HepG2 (cell line): ENCODE data around the gene SNED1. TPM values are rescaled to one million over a fixed set of nuclear protein-coding genes. Genes with fewer than 3 reads are reported as not detected.

Experiments
- ATAC-seq: fragments of 200-7000 bp; cut with Tn5 transposase; 3 replicates; pipeline ENCODE4 v1.9.1; 2020; ENCODE audit warnings: mild to moderate bottlenecking, moderate library complexity
- BruUV-seq: library from RNA; stranded (reverse); fragments of 400-500 nt; replicated peaks from 2 replicates; lab custom pipeline; 2021; lab: Mats Ljungman, UMichigan
- CTCF ChIA-PET: fragments of 300-600 bp; formaldehyde crosslinking; extraction: SDS; loops from one replicate; lab custom pipeline; 2021; ENCODE audit warnings: low total read pairs, inconsistent platforms, low intra/inter-chr PET ratio; lab: Yijun Ruan, JAX
- POLR2A ChIA-PET: fragments of 350-600 bp; sonication (Branson Sonifier 250); formaldehyde crosslinking; loops from one replicate; lab custom pipeline; 2020; ENCODE audit warnings: antibody characterized with exemption, inconsistent platforms; lab: Yijun Ruan, JAX
- DNase-seq: peaks from one replicate; pipeline ENCODE4 v3.0.0-alpha.2; 2015; ENCODE audit warnings: low spot score
- FAIRE-seq: peaks from 3 replicates; lab custom pipeline; 2011; peaks lifted over from hg19 to GRCh38; lab: Jason Lieb, UNC
- H2AFZ ChIP-seq: one replicate; pipeline ENCODE4 v1.6.1; 2011; ENCODE audit warnings: low read length, inconsistent platforms
- H3K27ac ChIP-seq: fragments of 300-600 bp; 3 replicates; pipeline ENCODE4 v1.8.0; 2011; ENCODE audit warnings: mixed run types, mild to moderate bottlenecking, mixed read lengths, low read length, inconsistent platforms; ENCODE audit not compliant: insufficient read depth; ENCODE audit errors: extremely low read length
- H3K27me3 ChIP-seq, 2 experiments: fragments of 200-600 bp in 1 of 2; 2 replicates in 1 of 2; 3 replicates in 1 of 2; pipeline versions ENCODE4 v1.6.0 to v1.8.0; 2011; ENCODE audit warnings: low read length in 2 of 2, mild to moderate bottlenecking in 2 of 2, moderate library complexity in 2 of 2, inconsistent platforms in 1 of 2; ENCODE audit not compliant: insufficient read depth in 2 of 2, control insufficient read depth in 1 of 2
- H3K36me3 ChIP-seq, 2 experiments: fragments of 200-600 bp in 1 of 2; replicated peaks in 1 of 2; 2 replicates in 1 of 2; 3 replicates in 1 of 2; pipeline versions ENCODE4 v1.5.1 to v1.8.0; 2011; ENCODE audit warnings: low read length in 2 of 2, inconsistent platforms in 1 of 2; ENCODE audit not compliant: insufficient read depth in 2 of 2, control insufficient read depth in 1 of 2
- H3K4me1 ChIP-seq: 2 replicates; pipeline ENCODE4 v1.5.1; 2012; ENCODE audit warnings: low read length, inconsistent platforms; ENCODE audit not compliant: insufficient read depth
- H3K4me2 ChIP-seq: 2 replicates; pipeline ENCODE4 v1.6.0; 2011; ENCODE audit warnings: low read depth, low read length, inconsistent platforms
- H3K4me3 ChIP-seq, 3 experiments: fragments of 200-600 bp in 1 of 3; sonication (generic), shearing (Covaris generic) in 1 of 3; replicated peaks in 1 of 3; 2 replicates each; pipeline ENCODE4 v1.5.1; 2011 to 2016; ENCODE audit warnings: low read length in 3 of 3, inconsistent platforms in 2 of 3, low read depth in 2 of 3, mild to moderate bottlenecking in 2 of 3, control low read depth in 1 of 3, mixed read lengths in 1 of 3; ENCODE audit not compliant: insufficient read depth in 1 of 3
- H3K79me2 ChIP-seq: one replicate; pipeline ENCODE4 v1.6.1; 2011; ENCODE audit warnings: low read length, inconsistent platforms; ENCODE audit not compliant: insufficient read depth
- H3K9ac ChIP-seq: 2 replicates; pipeline ENCODE4 v1.6.0; 2011; ENCODE audit warnings: mild to moderate bottlenecking, low read depth, low read length, inconsistent platforms; ENCODE audit not compliant: insufficient read depth
- H3K9me3 ChIP-seq: 2 replicates; pipeline ENCODE4 v1.5.1; 2012; ENCODE audit warnings: mild to moderate bottlenecking, low read length
- H4K20me1 ChIP-seq: 2 replicates; pipeline ENCODE4 v1.6.0; 2011; ENCODE audit warnings: inconsistent platforms, mild to moderate bottlenecking, low read length, moderate library complexity; ENCODE audit not compliant: insufficient read depth
- ATM ChIP-seq: fragments of 450-650 bp; IDR thresholded peaks from 2 replicates; pipeline ENCODE4 v1.7.1; 2017; ENCODE audit warnings: mild to moderate bottlenecking, borderline replicate concordance
- CHD4 ChIP-seq: fragments of 200-600 bp; sonication (generic); IDR thresholded peaks from 2 replicates; pipeline ENCODE4 v1.7.0; 2017; ENCODE audit warnings: mild to moderate bottlenecking, low read length, borderline replicate concordance
- FOXA3 ChIP-seq: IDR thresholded peaks from 2 replicates; pipeline ENCODE4 v1.6.1; 2016; ENCODE audit warnings: missing genetic modification reagents, missing compliant biosample characterization
- HOXA9 ChIP-seq: sonication (generic); formaldehyde crosslinking; IDR thresholded peaks from 2 replicates; pipeline ENCODE4 v1.8.1; 2022; ENCODE audit warnings: missing genetic modification reagents, mild to moderate bottlenecking, moderate library complexity, borderline replicate concordance
- JARID2 ChIP-seq: sonication (generic); formaldehyde crosslinking; IDR thresholded peaks from 2 replicates; pipeline ENCODE4 v1.8.1; 2023; ENCODE audit warnings: missing genetic modification reagents, inconsistent platforms; ENCODE audit not compliant: insufficient replicate concordance
- NFE2L1 ChIP-seq: sonication (generic); formaldehyde crosslinking; IDR thresholded peaks from 2 replicates; pipeline ENCODE4 v1.4.0; 2020; ENCODE audit warnings: missing genetic modification reagents, mild to moderate bottlenecking, borderline replicate concordance
- ZC3H4 ChIP-seq: sonication (generic); formaldehyde crosslinking; IDR thresholded peaks from 2 replicates; pipeline ENCODE4 v1.4.0; 2020; ENCODE audit warnings: missing genetic modification reagents, borderline replicate concordance
- ZNF34 ChIP-seq: sonication (generic); formaldehyde crosslinking; IDR thresholded peaks from 2 replicates; pipeline ENCODE4 v1.4.0; 2020; ENCODE audit warnings: mild to moderate bottlenecking, missing genetic modification reagents, borderline replicate concordance
- WGBS: methylation state at CpG from one replicate; pipeline ENCODE4 v1.1.6; 2017; ENCODE audit warnings: low lambda C conversion rate; 5-methylcytosine and 5-hydroxymethylcytosine counted together
- in situ Hi-C: cut with HindIII; loops from 2 replicates; pipeline ENCODE4 v1.10.0; 2017; ENCODE audit warnings: low pct_unique_long_range_greater_than_20kb; ENCODE audit not compliant: extremely low pct_ligation_motif_present
- intact Hi-C: fragments of 100-400 bp; cut with micrococcal nuclease; formaldehyde crosslinking; loops from one replicate; pipeline ENCODE4 v1.10.0; 2022; ENCODE audit not compliant: unreplicated experiment
- polyA plus RNA-seq, 8 experiments: library from polyadenylated mRNA; depleted of rRNA in 3 of 8; stranded (reverse) in 7 of 8; unstranded in 1 of 8; fragments of >200 nt; fragmentation: Illumina TruSeq in 4 of 8; extraction: Trizol in 4 of 8; gene quantifications; 2 replicates each; pipeline versions ENCODE4 v1.2.1 to v1.2.3, GENCODE V29; 2011 to 2016; ENCODE audit warnings: low read depth in 4 of 8, missing spikeins in 1 of 8, mixed read lengths in 1 of 8; ENCODE audit not compliant: insufficient read depth in 1 of 8
- total RNA-seq, 5 experiments: library from RNA; depleted of rRNA; stranded (reverse); fragments of >200 nt; fragmentation: Illumina TruSeq; extraction: Trizol; gene quantifications; 2 replicates each; pipeline ENCODE4 v1.2.3, GENCODE V29; 2016; ENCODE audit warnings: low read depth in 1 of 5
- TF ChIP-seq, protein P1 (sequence below): sonication (generic); formaldehyde crosslinking; IDR thresholded peaks from 2 replicates; pipeline ENCODE4 v1.5.1; 2020; ENCODE audit warnings: mild to moderate bottlenecking, missing genetic modification reagents, moderate library complexity
- TF ChIP-seq, protein P2 (sequence below): sonication (generic); formaldehyde crosslinking; IDR thresholded peaks from 2 replicates; pipeline ENCODE4 v1.9.0; 2021; ENCODE audit warnings: missing genetic modification reagents, borderline replicate concordance
- TF ChIP-seq, protein P3 (sequence below): sonication (generic); formaldehyde crosslinking; IDR thresholded peaks from 2 replicates; pipeline ENCODE4 v1.5.1; 2020; ENCODE audit warnings: missing genetic modification reagents, mild to moderate bottlenecking, borderline replicate concordance
- TF ChIP-seq, protein P4 (sequence below): IDR thresholded peaks from 2 replicates; pipeline ENCODE4 v1.6.1; 2016
- TF ChIP-seq, protein P5 (sequence below): sonication (generic); formaldehyde crosslinking; IDR thresholded peaks from 2 replicates; pipeline ENCODE4 v1.4.0; 2020; ENCODE audit warnings: mild to moderate bottlenecking, missing genetic modification reagents

SNED1 gene
- total and polyA plus RNA-seq, 2 of the 13 experiments (the other 11 are each of a cell fraction or from before 2014, with no cell fraction given): 0.15 to 0.65 TPM

DNA sequence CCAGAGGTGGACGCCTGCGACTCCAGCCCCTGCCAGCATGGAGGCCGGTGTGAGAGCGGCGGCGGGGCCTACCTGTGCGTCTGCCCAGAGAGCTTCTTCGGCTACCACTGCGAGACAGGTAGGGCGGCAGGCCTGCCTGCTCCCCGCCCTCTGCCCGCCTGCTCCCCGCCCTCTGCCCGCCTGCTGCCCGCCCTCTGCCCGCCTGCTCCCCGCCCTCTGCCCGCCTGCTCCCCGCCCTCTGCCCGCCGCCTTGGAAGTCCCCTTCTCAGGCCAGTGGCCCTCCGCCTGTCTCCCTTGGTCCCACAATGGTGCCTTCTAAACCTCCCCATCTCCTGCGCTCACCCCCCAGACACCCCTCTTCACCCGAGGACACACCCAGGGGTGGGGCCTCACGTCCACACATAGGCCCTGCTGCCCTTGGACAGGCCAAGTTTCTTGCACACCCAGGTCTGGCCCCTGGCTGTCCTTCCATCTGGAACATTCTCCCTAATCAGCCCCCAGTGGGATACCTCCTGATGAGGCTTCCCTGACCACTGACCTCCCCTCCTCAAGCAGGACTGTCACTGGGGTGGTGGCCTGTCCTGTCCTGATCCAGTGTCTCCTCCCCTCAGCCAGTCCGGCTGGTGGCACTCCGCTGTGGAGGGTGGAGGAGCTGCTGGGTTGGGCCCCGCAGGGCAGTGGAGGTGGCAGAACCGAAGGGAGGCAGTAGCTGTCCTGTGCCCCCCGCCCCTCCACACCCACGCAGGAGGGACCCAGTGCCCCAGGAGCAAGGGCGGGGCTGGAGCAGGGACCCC, 65.8 kb downstream of the SNED1 start (continued):
- TF ChIP-seq, protein P1, sequence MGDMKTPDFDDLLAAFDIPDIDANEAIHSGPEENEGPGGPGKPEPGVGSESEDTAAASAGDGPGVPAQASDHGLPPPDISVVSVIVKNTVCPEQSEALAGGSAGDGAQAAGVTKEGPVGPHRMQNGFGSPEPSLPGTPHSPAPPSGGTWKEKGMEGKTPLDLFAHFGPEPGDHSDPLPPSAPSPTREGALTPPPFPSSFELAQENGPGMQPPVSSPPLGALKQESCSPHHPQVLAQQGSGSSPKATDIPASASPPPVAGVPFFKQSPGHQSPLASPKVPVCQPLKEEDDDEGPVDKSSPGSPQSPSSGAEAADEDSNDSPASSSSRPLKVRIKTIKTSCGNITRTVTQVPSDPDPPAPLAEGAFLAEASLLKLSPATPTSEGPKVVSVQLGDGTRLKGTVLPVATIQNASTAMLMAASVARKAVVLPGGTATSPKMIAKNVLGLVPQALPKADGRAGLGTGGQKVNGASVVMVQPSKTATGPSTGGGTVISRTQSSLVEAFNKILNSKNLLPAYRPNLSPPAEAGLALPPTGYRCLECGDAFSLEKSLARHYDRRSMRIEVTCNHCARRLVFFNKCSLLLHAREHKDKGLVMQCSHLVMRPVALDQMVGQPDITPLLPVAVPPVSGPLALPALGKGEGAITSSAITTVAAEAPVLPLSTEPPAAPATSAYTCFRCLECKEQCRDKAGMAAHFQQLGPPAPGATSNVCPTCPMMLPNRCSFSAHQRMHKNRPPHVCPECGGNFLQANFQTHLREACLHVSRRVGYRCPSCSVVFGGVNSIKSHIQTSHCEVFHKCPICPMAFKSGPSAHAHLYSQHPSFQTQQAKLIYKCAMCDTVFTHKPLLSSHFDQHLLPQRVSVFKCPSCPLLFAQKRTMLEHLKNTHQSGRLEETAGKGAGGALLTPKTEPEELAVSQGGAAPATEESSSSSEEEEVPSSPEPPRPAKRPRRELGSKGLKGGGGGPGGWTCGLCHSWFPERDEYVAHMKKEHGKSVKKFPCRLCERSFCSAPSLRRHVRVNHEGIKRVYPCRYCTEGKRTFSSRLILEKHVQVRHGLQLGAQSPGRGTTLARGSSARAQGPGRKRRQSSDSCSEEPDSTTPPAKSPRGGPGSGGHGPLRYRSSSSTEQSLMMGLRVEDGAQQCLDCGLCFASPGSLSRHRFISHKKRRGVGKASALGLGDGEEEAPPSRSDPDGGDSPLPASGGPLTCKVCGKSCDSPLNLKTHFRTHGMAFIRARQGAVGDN (CRISPR knock-in tag): no peak; the same call in none of the 2 replicates
- no peak for TF ChIP-seq NFE2L1 (CRISPR knock-in tag)

DNA sequence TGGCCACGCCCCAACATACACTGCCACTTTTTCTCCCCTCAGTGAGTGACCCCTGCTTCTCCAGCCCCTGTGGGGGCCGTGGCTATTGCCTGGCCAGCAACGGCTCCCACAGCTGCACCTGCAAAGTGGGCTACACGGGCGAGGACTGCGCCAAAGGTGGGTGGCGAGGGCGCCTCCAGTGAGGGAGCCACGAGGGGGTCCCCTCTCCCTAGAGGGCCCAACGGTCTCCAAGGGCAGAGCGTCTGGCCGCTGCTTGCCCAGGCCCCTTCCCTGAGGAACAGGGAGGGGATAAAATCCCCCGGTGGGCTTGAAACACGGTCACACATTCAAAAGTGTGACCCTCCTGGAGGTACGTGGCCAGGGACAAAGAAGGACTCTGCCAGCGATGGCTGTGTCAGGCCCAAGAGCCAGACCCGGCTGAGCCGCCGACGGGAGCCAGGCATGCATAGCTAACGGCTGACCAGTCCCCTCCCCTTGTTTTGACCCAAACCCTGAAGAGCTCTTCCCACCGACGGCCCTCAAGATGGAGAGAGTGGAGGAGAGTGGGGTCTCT, 66.5 kb downstream of the SNED1 start:
- in situ Hi-C loops (no loop called here), intact Hi-C loops (no loop called here)
- ChIA-PET POLR2A (no interaction called here), CTCF (no interaction called here)
- Histone ChIP-seq H4K20me1 (no peaks in the 10 kb centered on the region; the same call in 1 of the 2 replicates), H3K4me1 (0 out of 2 replicates have a peak, but pooled peaks cover 8% of the 10 kb centered on the region), H3K4me3 (no peak overlapping the region), H3K9ac (no peak overlapping the region), H3K4me2 (no peak overlapping the region), H3K79me2 (no peaks in the 10 kb centered on the region), H2AFZ (no peak overlapping the region), H3K9me3 (no peaks in the 10 kb centered on the region), H3K36me3 (no peaks in the 10 kb centered on the region), H3K27ac (no peak overlapping the region), H3K27me3 (peaks cover 18 to 55% of the 10 kb centered on the region in 2 experiments)
- DNase-seq: no peak
- 65% methylated on average over 23 of the region's 23 CpGs for whole genome bisulfite sequencing
- FAIRE-seq: no peak
- ATAC-seq: no peak
- no TSS peak for BruUV-seq
- TF ChIP-seq ZNF34 (CRISPR knock-in tag) (no peak), ATM (no peak), ZC3H4 (CRISPR knock-in tag) (no peak), JARID2 (no peak), FOXA3 (no peak), CHD4 (no peak), HOXA9 (CRISPR knock-in tag) (no peak)
- TF ChIP-seq, protein P2, sequence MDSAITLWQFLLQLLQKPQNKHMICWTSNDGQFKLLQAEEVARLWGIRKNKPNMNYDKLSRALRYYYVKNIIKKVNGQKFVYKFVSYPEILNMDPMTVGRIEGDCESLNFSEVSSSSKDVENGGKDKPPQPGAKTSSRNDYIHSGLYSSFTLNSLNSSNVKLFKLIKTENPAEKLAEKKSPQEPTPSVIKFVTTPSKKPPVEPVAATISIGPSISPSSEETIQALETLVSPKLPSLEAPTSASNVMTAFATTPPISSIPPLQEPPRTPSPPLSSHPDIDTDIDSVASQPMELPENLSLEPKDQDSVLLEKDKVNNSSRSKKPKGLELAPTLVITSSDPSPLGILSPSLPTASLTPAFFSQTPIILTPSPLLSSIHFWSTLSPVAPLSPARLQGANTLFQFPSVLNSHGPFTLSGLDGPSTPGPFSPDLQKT (CRISPR knock-in tag): no peak
- TF ChIP-seq, protein P3, sequence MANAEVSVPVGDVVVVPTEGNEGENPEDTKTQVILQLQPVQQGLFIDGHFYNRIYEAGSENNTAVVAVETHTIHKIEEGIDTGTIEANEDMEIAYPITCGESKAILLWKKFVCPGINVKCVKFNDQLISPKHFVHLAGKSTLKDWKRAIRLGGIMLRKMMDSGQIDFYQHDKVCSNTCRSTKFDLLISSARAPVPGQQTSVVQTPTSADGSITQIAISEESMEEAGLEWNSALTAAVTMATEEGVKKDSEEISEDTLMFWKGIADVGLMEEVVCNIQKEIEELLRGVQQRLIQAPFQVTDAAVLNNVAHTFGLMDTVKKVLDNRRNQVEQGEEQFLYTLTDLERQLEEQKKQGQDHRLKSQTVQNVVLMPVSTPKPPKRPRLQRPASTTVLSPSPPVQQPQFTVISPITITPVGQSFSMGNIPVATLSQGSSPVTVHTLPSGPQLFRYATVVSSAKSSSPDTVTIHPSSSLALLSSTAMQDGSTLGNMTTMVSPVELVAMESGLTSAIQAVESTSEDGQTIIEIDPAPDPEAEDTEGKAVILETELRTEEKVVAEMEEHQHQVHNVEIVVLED (CRISPR knock-in tag): no peak
- TF ChIP-seq, protein P4, sequence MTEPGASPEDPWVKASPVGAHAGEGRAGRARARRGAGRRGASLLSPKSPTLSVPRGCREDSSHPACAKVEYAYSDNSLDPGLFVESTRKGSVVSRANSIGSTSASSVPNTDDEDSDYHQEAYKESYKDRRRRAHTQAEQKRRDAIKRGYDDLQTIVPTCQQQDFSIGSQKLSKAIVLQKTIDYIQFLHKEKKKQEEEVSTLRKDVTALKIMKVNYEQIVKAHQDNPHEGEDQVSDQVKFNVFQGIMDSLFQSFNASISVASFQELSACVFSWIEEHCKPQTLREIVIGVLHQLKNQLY (CRISPR knock-in tag): no peak
- TF ChIP-seq, protein P5, sequence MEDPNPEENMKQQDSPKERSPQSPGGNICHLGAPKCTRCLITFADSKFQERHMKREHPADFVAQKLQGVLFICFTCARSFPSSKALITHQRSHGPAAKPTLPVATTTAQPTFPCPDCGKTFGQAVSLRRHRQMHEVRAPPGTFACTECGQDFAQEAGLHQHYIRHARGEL (CRISPR knock-in tag): no peak
